Measurements from ENCODE around the gene COG1. TPM values are rescaled to one million over a fixed set of nuclear protein-coding genes. Genes with fewer than 3 reads are reported as not detected.

The COG1 gene
- total RNA-seq, 1 donor from 2014 or later: 7.9 TPM

- Histone ChIP-seq H3K36me3 (ENCODE audit: control insufficient read depth, insufficient read depth, low read length) (peaks cover under 1% of the 10 kb centered on the region), H3K27me3 (ENCODE audit: control insufficient read depth, insufficient read depth, low read length) (no peaks in the 10 kb centered on the region), H3K4me3 (ENCODE audit: low read depth, low read length) (no peak overlapping the region)
- DNase-seq (ENCODE audit: low read depth) (no peak), FAIRE-seq (no peak)
- TF ChIP-seq CTCF (IDR thresholded peaks at IDR 0.05; ENCODE audit: insufficient read depth, low read length, severe bottlenecking): no peak
Observed at GRCh38 chr17:73247726-73248125, 54.9 kb downstream of the COG1 start.

GRCh38 chr17:73248532-73248931 is 55.7 kb downstream of the COG1 start:
- no peak for TF ChIP-seq CTCF (IDR thresholded peaks at IDR 0.05; ENCODE audit: insufficient read depth, low read length, severe bottlenecking)
- H3K4me3 ChIP-seq (ENCODE audit: low read depth, low read length): no peak overlapping the region
- DNase-seq (ENCODE audit: low read depth) (no peak), FAIRE-seq (no peak)
- H3K27me3 ChIP-seq (ENCODE audit: control insufficient read depth, insufficient read depth, low read length): no peaks in the 10 kb centered on the region
- no peaks in the 10 kb centered on the region for H3K36me3 ChIP-seq (ENCODE audit: control insufficient read depth, insufficient read depth, low read length)

GRCh38 chr17:73249700-73250099 is 56.8 kb downstream of the COG1 start:
- DNase-seq (ENCODE audit: low read depth) (no peak), FAIRE-seq (no peak)
- Histone ChIP-seq H3K4me3 (ENCODE audit: low read depth, low read length) (no peak overlapping the region), H3K36me3 (ENCODE audit: control insufficient read depth, insufficient read depth, low read length) (no peaks in the 10 kb centered on the region), H3K27me3 (ENCODE audit: control insufficient read depth, insufficient read depth, low read length) (no peaks in the 10 kb centered on the region)
- TF ChIP-seq CTCF (IDR thresholded peaks at IDR 0.05; ENCODE audit: insufficient read depth, low read length, severe bottlenecking): no peak

GRCh38 chr17:73250851-73251640 is 58.2 kb downstream of the COG1 start:
- H3K36me3 ChIP-seq (ENCODE audit: control insufficient read depth, insufficient read depth, low read length): no peaks in the 10 kb centered on the region
- no peaks in the 10 kb centered on the region for H3K27me3 ChIP-seq (ENCODE audit: control insufficient read depth, insufficient read depth, low read length)
- DNase-seq (ENCODE audit: low read depth) (no peak), FAIRE-seq (no peak)
- no peak overlapping the region for H3K4me3 ChIP-seq (ENCODE audit: low read depth, low read length)
- no peak for TF ChIP-seq CTCF (IDR thresholded peaks at IDR 0.05; ENCODE audit: insufficient read depth, low read length, severe bottlenecking)

- TF ChIP-seq CTCF (IDR thresholded peaks at IDR 0.05; ENCODE audit: insufficient read depth, low read length, severe bottlenecking): no peak
- DNase-seq (ENCODE audit: low read depth) (no peak), FAIRE-seq (no peak)
- Histone ChIP-seq H3K36me3 (ENCODE audit: control insufficient read depth, insufficient read depth, low read length) (no peaks in the 10 kb centered on the region), H3K27me3 (ENCODE audit: control insufficient read depth, insufficient read depth, low read length) (no peaks in the 10 kb centered on the region), H3K4me3 (ENCODE audit: low read depth, low read length) (no peak overlapping the region)
Observed at GRCh38 chr17:73251871-73252270, 59.0 kb downstream of the COG1 start.
